G401.6 (cell line): Measurements from ENCODE around the gene ATOH8.
"Not testable (repeated sequence)": the region's sequence is repeated elsewhere in the genome, so short reads cannot be mapped to it uniquely, and the experiment has no call there.

Source experiments
- FAIRE-seq: peaks from 2 replicates; lab custom pipeline; 2012; peaks lifted over from hg19 to GRCh38; lab: Jason Lieb, UNC

The ATOH8 gene

GRCh38 chr2:85753525-85754312 lies at the start of gene ATOH8:
ATOH8 (plus strand) TSS chr2:85753991; CDS start chr2:85754190, 199 bp downstream.
- FAIRE-seq = no peak

- FAIRE-seq = no peak
Observed at GRCh38 chr2:85704038-85704437, 49.8 kb upstream of the ATOH8 start.

- no peak for FAIRE-seq
Observed at GRCh38 chr2:85704800-85705679, 48.8 kb upstream of the ATOH8 start.

- no peak for FAIRE-seq
Observed at GRCh38 chr2:85705680-85706039, 48.1 kb upstream of the ATOH8 start.

- no peak for FAIRE-seq
Observed at GRCh38 chr2:85706063-85706462, 47.7 kb upstream of the ATOH8 start.

- no peak for FAIRE-seq
Observed at GRCh38 chr2:85706599-85707296, 47.0 kb upstream of the ATOH8 start.

GRCh38 chr2:85707304-85707703 lies 46.5 kb upstream of the ATOH8 start:
- FAIRE-seq = peak; percentile 96

GRCh38 chr2:85708641-85709040 lies 45.1 kb upstream of the ATOH8 start:
- FAIRE-seq = no peak

GRCh38 chr2:85709401-85709811 lies 44.4 kb upstream of the ATOH8 start:
- FAIRE-seq = no peak

- FAIRE-seq = no peak
Observed at GRCh38 chr2:85710687-85711577, 42.9 kb upstream of the ATOH8 start.

- FAIRE-seq = no peak
Observed at GRCh38 chr2:85711578-85712060, 42.2 kb upstream of the ATOH8 start.

- no peak for FAIRE-seq
Observed at GRCh38 chr2:85712336-85712735, 41.5 kb upstream of the ATOH8 start.

- no peak for FAIRE-seq
Observed at GRCh38 chr2:85712849-85713612, 40.8 kb upstream of the ATOH8 start.

GRCh38 chr2:85713836-85714235 lies 40.0 kb upstream of the ATOH8 start:
- no peak for FAIRE-seq

GRCh38 chr2:85714421-85714820 lies 39.4 kb upstream of the ATOH8 start:
- FAIRE-seq = not testable (repeated sequence)

GRCh38 chr2:85714841-85715240 lies 39.0 kb upstream of the ATOH8 start:
- no peak for FAIRE-seq

GRCh38 chr2:85716346-85716914 lies 37.4 kb upstream of the ATOH8 start:
- FAIRE-seq = no peak

GRCh38 chr2:85717308-85718008 lies 36.3 kb upstream of the ATOH8 start:
- no peak for FAIRE-seq

- FAIRE-seq = no peak
Observed at GRCh38 chr2:85718009-85718391, 35.8 kb upstream of the ATOH8 start.
